Osteoblast (primary cell): ENCODE results near the gene UVSSA. TPM values are rescaled to one million over a fixed set of nuclear protein-coding genes. Genes with fewer than 3 reads are reported as not detected.

ENCODE experiments used
- DNase-seq: peaks from one replicate; pipeline ENCODE4 v3.0.0; 2011; ENCODE audit warnings: low spot score, mixed read lengths; ENCODE audit not compliant: insufficient read length; ENCODE audit errors: missing footprints
- H2AFZ ChIP-seq: 2 replicates; pipeline ENCODE4 v1.6.0; 2011; ENCODE audit warnings: mild to moderate bottlenecking, low read length
- H3K27ac ChIP-seq: 2 replicates; pipeline ENCODE4 v1.5.1; 2011; ENCODE audit warnings: mild to moderate bottlenecking, low read depth, low read length, moderate library complexity
- H3K27me3 ChIP-seq: 2 replicates; pipeline ENCODE4 v1.6.0; 2012; ENCODE audit warnings: mild to moderate bottlenecking, control low read depth, inconsistent platforms, low read length, moderate library complexity; ENCODE audit not compliant: insufficient read depth
- H3K36me3 ChIP-seq: 2 replicates; pipeline ENCODE4 v1.5.1; 2011; ENCODE audit warnings: mild to moderate bottlenecking, low read length, control low read depth, moderate library complexity; ENCODE audit not compliant: insufficient read depth
- H3K4me1 ChIP-seq: 2 replicates; pipeline ENCODE4 v1.5.1; 2011; ENCODE audit warnings: mild to moderate bottlenecking, low read length, control low read depth, moderate library complexity; ENCODE audit not compliant: insufficient read depth
- H3K4me2 ChIP-seq: 2 replicates; pipeline ENCODE4 v1.6.0; 2011; ENCODE audit warnings: mild to moderate bottlenecking, low read length; ENCODE audit not compliant: insufficient read depth
- H3K4me3 ChIP-seq: fragments of 200-600 bp; sonication (generic); 3 replicates; pipeline ENCODE4 v1.5.1; 2012; ENCODE audit warnings: mild to moderate bottlenecking, low read length, inconsistent platforms; ENCODE audit not compliant: insufficient read depth
- H3K79me2 ChIP-seq: 2 replicates; pipeline ENCODE4 v1.6.0; 2012; ENCODE audit warnings: mild to moderate bottlenecking, low read length, control low read depth, inconsistent platforms; ENCODE audit not compliant: insufficient read depth
- H3K9me3 ChIP-seq: 2 replicates; pipeline ENCODE4 v1.5.1; 2011; ENCODE audit warnings: low read depth, low read length, control low read depth
- H4K20me1 ChIP-seq: 2 replicates; pipeline ENCODE4 v1.6.0; 2012; ENCODE audit warnings: mild to moderate bottlenecking, low read length, control low read depth; ENCODE audit not compliant: insufficient read depth
- total RNA-seq: library from RNA; depleted of rRNA; stranded (reverse); fragments of >200 nt; gene quantifications from 2 replicates; pipeline ENCODE4 v1.2.3, GENCODE V29; 2012
- TF ChIP-seq, protein P1 (sequence below): IDR thresholded peaks from 2 replicates; pipeline ENCODE4 v1.5.1; 2011; ENCODE audit warnings: mild to moderate bottlenecking, low read depth, low read length, moderate library complexity; ENCODE audit errors: extremely low read depth

The UVSSA gene
- total RNA-seq, 1 donor, result 14.8 TPM

DNA sequence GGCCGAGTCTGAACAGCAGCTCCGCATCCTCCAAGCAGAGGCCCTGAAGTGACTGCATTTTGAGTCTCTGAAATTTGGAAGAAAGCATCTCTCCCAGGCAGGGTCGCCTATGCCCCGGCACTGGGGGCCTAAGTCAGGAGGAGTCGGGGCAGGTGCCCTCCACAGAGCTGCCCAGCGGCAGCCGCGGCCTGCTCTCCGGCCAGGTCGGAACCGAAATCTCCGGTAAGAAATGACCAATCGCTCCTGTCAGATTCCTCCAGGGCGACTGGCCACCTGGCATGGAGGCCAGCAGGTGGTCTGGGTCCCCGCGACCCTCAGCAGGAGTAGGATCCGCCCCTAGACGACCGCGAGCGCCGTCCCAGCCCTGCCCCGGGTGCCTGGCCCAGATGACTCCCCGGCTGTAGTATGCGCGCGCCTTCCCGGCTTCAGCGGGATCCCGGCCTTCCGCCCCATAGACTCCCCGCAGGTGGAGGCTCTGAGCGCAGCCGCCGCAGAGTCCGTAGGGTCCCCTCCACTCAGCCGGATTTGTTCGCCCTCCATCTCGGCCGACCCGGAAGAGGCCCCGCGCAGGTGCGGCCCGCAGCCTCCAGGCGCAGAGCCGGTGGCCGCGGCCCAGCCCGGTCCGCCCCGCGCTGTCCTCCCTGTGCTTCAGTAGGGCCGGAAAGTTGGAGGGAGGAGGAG, 57.7 kb downstream of the UVSSA start:
- Histone ChIP-seq H3K4me2 (no peak overlapping the region), H3K36me3 (no peaks in the 10 kb centered on the region), H3K4me1 (no peaks in the 10 kb centered on the region), H3K4me3 (no peak overlapping the region), H3K27me3 (peaks cover 67% of the 10 kb centered on the region), H3K27ac (no peak overlapping the region), H2AFZ (no peak overlapping the region), H4K20me1 (no peaks in the 10 kb centered on the region), H3K9me3 (no peaks in the 10 kb centered on the region), H3K79me2 (no peaks in the 10 kb centered on the region)
- TF ChIP-seq, protein P1, sequence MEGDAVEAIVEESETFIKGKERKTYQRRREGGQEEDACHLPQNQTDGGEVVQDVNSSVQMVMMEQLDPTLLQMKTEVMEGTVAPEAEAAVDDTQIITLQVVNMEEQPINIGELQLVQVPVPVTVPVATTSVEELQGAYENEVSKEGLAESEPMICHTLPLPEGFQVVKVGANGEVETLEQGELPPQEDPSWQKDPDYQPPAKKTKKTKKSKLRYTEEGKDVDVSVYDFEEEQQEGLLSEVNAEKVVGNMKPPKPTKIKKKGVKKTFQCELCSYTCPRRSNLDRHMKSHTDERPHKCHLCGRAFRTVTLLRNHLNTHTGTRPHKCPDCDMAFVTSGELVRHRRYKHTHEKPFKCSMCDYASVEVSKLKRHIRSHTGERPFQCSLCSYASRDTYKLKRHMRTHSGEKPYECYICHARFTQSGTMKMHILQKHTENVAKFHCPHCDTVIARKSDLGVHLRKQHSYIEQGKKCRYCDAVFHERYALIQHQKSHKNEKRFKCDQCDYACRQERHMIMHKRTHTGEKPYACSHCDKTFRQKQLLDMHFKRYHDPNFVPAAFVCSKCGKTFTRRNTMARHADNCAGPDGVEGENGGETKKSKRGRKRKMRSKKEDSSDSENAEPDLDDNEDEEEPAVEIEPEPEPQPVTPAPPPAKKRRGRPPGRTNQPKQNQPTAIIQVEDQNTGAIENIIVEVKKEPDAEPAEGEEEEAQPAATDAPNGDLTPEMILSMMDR, result no peak
- peak; percentile 93 for DNase-seq

DNA sequence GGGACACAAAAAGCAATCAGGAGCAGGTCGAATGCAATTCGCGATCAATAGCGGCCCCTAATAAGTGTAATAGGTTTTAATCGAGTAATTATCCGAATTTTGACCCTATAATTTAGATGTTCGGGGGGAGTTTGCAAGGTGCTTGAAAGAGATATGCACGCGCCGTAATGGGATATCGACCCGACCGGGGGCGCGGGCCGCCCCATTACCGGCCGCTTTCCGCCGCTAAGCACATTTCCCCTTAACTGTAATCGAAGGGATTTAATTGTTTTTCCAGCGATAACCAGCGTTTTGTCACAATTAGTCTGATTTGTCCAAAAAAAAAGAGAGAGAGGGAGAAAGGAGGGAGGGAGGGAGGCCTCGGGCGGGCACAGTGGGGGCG, 58.2 kb downstream of the UVSSA start:
- no peaks in the 10 kb centered on the region for H3K4me1 ChIP-seq
- no peaks in the 10 kb centered on the region for H3K36me3 ChIP-seq
- no peaks in the 10 kb centered on the region for H3K9me3 ChIP-seq
- no peak overlapping the region for H2AFZ ChIP-seq
- H3K27ac ChIP-seq, result no peak overlapping the region
- peak; percentile 92 for DNase-seq
- no peaks in the 10 kb centered on the region for H3K79me2 ChIP-seq
- TF ChIP-seq, protein P1, result no peak
- H3K27me3 ChIP-seq, result peaks cover 65% of the 10 kb centered on the region
- no peak overlapping the region for H3K4me2 ChIP-seq
- no peak overlapping the region for H3K4me3 ChIP-seq
- H4K20me1 ChIP-seq, result no peaks in the 10 kb centered on the region

DNA sequence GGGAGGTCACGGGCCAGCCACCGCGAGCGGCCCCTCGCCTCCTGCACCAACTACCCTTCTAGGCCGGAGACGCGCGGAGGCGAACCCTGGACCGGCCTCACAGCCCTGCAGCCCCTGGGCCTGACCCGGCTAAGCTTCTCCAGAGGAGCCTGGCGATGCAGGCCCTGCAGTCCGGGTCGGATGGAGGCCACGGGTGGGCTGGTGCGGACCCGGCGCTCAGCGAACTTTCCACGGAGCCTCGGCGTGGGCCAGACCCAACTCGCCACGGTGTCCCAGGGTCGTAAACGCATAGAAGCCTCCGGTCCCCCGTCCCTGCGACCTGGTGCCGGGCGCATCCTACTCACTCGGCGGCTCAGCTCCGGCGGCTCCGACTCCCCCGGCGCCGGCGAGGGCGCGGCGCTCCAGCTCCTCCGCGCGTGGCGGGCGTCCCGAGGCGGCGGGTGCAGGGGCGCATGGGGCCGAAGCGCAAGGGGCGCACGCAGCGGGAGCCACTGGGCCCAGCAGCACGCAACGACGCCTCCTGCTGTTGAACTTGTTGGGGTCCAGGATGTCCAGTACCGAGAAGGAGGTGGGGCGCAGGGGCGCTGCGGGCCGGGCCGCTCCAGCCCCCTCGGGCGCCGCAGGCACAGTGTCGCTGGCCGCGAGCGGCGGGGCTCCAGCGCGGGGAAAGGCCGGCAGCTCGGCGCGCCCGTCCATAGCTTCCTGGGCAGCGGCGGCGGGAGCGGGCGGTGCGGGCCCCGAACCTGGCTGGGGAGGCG, 58.8 kb downstream of the UVSSA start:
- Histone ChIP-seq H3K4me1 (no peaks in the 10 kb centered on the region), H3K79me2 (no peaks in the 10 kb centered on the region), H2AFZ (no peak overlapping the region), H3K4me2 (no peak overlapping the region), H3K36me3 (no peaks in the 10 kb centered on the region), H3K4me3 (no peak overlapping the region), H3K27me3 (peaks cover 65% of the 10 kb centered on the region), H3K9me3 (no peaks in the 10 kb centered on the region), H4K20me1 (peaks cover 3% of the 10 kb centered on the region), H3K27ac (no peak overlapping the region)
- TF ChIP-seq, protein P1, result no peak
- peak; percentile 90 for DNase-seq

DNA sequence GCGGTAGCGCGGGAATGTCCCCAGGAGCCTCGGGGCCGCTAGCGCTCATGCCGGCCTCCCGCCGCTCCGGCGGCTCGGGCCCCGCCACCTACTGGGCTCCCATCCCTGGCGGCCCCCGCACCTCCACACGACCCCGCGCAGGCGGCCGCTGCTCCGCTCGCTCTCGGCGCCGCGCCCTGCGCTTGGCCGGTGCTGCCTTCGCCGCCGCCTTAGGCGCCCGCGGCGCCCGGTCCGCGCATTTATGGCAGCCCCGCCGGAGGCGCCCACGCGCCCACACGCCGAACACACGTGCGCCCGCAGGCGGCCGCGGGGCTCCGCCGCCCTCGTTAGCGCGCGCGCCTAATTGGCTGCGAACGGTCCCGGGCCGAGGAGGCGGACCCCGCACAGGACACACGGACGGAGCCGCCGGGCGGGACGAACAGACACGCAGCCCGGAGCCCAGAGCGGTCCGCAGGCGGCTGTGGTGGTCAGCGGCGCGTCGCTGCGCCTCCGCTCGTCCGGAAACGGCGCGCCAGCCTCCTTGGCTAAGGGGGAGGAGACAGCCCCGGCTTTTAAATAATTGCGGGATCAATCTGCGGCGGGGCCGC, 59.5 kb downstream of the UVSSA start, which contains the start of gene NKX1-1:
Gene NKX1-1 (minus strand): TSS at position 49 of the 587 bp plus-strand sequence. CDS start 0 bp downstream, at position 49.
- H3K27me3 ChIP-seq, result peaks cover 61% of the 10 kb centered on the region

More for the DNA sequence above, 59.5 kb downstream of the UVSSA start, which contains the start of gene NKX1-1:
- Histone ChIP-seq H3K4me3 (no peak within 1 kb of the TSS), H2AFZ (no peak within 1 kb of the TSS), H3K4me1 (no peaks in the 10 kb centered on the region), H3K4me2 (no peak within 1 kb of the TSS), H4K20me1 (peaks cover 4% of the 10 kb centered on the region), H3K79me2 (no peaks in the 10 kb centered on the region), H3K36me3 (no peaks in the 10 kb centered on the region), H3K27ac (no peak within 1 kb of the TSS), H3K9me3 (no peaks in the 10 kb centered on the region)
- TF ChIP-seq, protein P1, result no peak
- peak; percentile 84 for DNase-seq
